HEK293 (cell line): Measurements from ENCODE around the gene SLC25A26.

ENCODE experiments used
- CTCF ChIA-PET: fragments of 350-600 bp; formaldehyde crosslinking; extraction: SDS; loops from one replicate; lab custom pipeline; 2021; ENCODE audit warnings: antibody characterized with exemption; lab: Yijun Ruan, JAX
- POLR2A ChIA-PET: fragments of 300-600 bp; formaldehyde crosslinking; extraction: SDS; loops from one replicate; lab custom pipeline; 2020; ENCODE audit warnings: antibody characterized with exemption, inconsistent platforms; lab: Yijun Ruan, JAX
- H3K27ac ChIP-seq: fragments of 200-500 bp; sonication (Bioruptor generic); 2 replicates; pipeline ENCODE4 v1.5.1; 2014; ENCODE audit warnings: low read depth, low read length, control low read depth, inconsistent platforms; ENCODE audit errors: extremely low read depth
- H3K36me3 ChIP-seq, 2 experiments: fragments of 200-500 bp in 1 of 2; sonication (Bioruptor generic) in 1 of 2; 1 replicate in 1 of 2; 2 replicates in 1 of 2; pipeline ENCODE4 v1.5.1; 2014 to 2017; ENCODE audit warnings: inconsistent platforms in 2 of 2, low read length in 2 of 2; ENCODE audit not compliant: control insufficient read depth in 2 of 2, insufficient read depth in 1 of 2
- H3K4me1 ChIP-seq: fragments of 200-500 bp; sonication (Bioruptor generic); 2 replicates; pipeline ENCODE4 v1.5.1; 2014; ENCODE audit warnings: mild to moderate bottlenecking, low read length, inconsistent platforms; ENCODE audit not compliant: control insufficient read depth, insufficient read depth
- H3K4me3 ChIP-seq: 2 replicates; pipeline ENCODE4 v1.5.1; 2011; ENCODE audit warnings: low read depth, mild to moderate bottlenecking, control low read depth, low read length, moderate library complexity
- H3K9me3 ChIP-seq: fragments of 200-500 bp; sonication (Bioruptor generic); 2 replicates; pipeline ENCODE4 v1.5.1; 2014; ENCODE audit warnings: low read depth, low read length, inconsistent platforms; ENCODE audit not compliant: control insufficient read depth, insufficient read depth
- BCL6B ChIP-seq: fragments of 450-650 bp; formaldehyde crosslinking; IDR thresholded peaks from 2 replicates; pipeline ENCODE4 v1.5.1; 2017; ENCODE audit warnings: missing biosample characterization, missing genetic modification characterization
- ELK4 ChIP-seq: IDR thresholded peaks from 2 replicates; pipeline ENCODE4 v1.6.1; 2011; ENCODE audit warnings: mild to moderate bottlenecking, low read depth, low read length, borderline replicate concordance
- GFI1B ChIP-seq: fragments of 450-650 bp; formaldehyde crosslinking; IDR thresholded peaks from 2 replicates; pipeline ENCODE4 v1.5.1; 2016; ENCODE audit warnings: missing biosample characterization, missing genetic modification characterization
- GLIS2 ChIP-seq: fragments of 450-650 bp; formaldehyde crosslinking; IDR thresholded peaks from 2 replicates; pipeline ENCODE4 v1.5.1; 2016; ENCODE audit warnings: missing biosample characterization, missing genetic modification characterization
- KLF16 ChIP-seq: fragments of 450-650 bp; formaldehyde crosslinking; IDR thresholded peaks from 2 replicates; pipeline ENCODE4 v1.5.1; 2017; ENCODE audit warnings: missing biosample characterization, missing genetic modification characterization
- KLF7 ChIP-seq: fragments of 450-650 bp; formaldehyde crosslinking; IDR thresholded peaks from 2 replicates; pipeline ENCODE4 v1.5.1; 2016; ENCODE audit warnings: missing biosample characterization, missing genetic modification characterization, borderline replicate concordance
- PATZ1 ChIP-seq: fragments of 450-650 bp; formaldehyde crosslinking; IDR thresholded peaks from 2 replicates; pipeline ENCODE4 v1.5.1; 2016; ENCODE audit warnings: missing biosample characterization, missing genetic modification characterization
- SP3 ChIP-seq: fragments of 450-650 bp; formaldehyde crosslinking; IDR thresholded peaks from 2 replicates; pipeline ENCODE4 v1.5.1; 2016; ENCODE audit warnings: missing biosample characterization, missing genetic modification characterization
- TCF7L2 ChIP-seq: IDR thresholded peaks from 2 replicates; pipeline ENCODE4 v1.6.1; 2011; ENCODE audit warnings: low read depth, mild to moderate bottlenecking, inconsistent platforms, low read length, moderate library complexity, borderline replicate concordance
- TRIM28 ChIP-seq: IDR thresholded peaks from 2 replicates; pipeline ENCODE4 v1.6.1; 2011; ENCODE audit warnings: low read length, control low read depth, borderline replicate concordance
- YY2 ChIP-seq: fragments of 450-650 bp; formaldehyde crosslinking; IDR thresholded peaks from 2 replicates; pipeline ENCODE4 v1.5.1; 2016; ENCODE audit warnings: missing biosample characterization, missing genetic modification characterization
- ZBTB11 ChIP-seq: fragments of 450-650 bp; formaldehyde crosslinking; conservative IDR thresholded peaks from 2 replicates; pipeline ENCODE4 v1.5.1; 2016; ENCODE audit warnings: low read depth, missing biosample characterization, missing genetic modification characterization
- ZBTB48 ChIP-seq: fragments of 450-650 bp; formaldehyde crosslinking; IDR thresholded peaks from 2 replicates; pipeline ENCODE4 v1.5.1; 2016; ENCODE audit warnings: missing biosample characterization, missing genetic modification characterization
- ZNF175 ChIP-seq: fragments of 450-650 bp; formaldehyde crosslinking; IDR thresholded peaks from 2 replicates; pipeline ENCODE4 v1.5.1; 2016; ENCODE audit warnings: missing biosample characterization, missing genetic modification characterization
- ZNF214 ChIP-seq: fragments of 450-650 bp; formaldehyde crosslinking; IDR thresholded peaks from 2 replicates; pipeline ENCODE4 v1.5.1; 2017; ENCODE audit warnings: missing biosample characterization, mild to moderate bottlenecking, missing genetic modification characterization, borderline replicate concordance
- ZNF292 ChIP-seq: fragments of 450-650 bp; formaldehyde crosslinking; IDR thresholded peaks from 2 replicates; pipeline ENCODE4 v1.5.1; 2016; ENCODE audit warnings: low read depth, missing biosample characterization, missing genetic modification characterization, borderline replicate concordance
- ZNF548 ChIP-seq: fragments of 450-650 bp; formaldehyde crosslinking; IDR thresholded peaks from 2 replicates; pipeline ENCODE4 v1.5.1; 2016; ENCODE audit warnings: missing biosample characterization, missing genetic modification characterization
- ZNF558 ChIP-seq: fragments of 450-650 bp; formaldehyde crosslinking; IDR thresholded peaks from 2 replicates; pipeline ENCODE4 v1.5.1; 2016; ENCODE audit warnings: missing biosample characterization, missing genetic modification characterization
- ZNF560 ChIP-seq: fragments of 450-650 bp; formaldehyde crosslinking; IDR thresholded peaks from 2 replicates; pipeline ENCODE4 v1.5.1; 2017; ENCODE audit warnings: missing biosample characterization, missing genetic modification characterization, borderline replicate concordance
- ZNF580 ChIP-seq: fragments of 450-650 bp; formaldehyde crosslinking; IDR thresholded peaks from 2 replicates; pipeline ENCODE4 v1.5.1; 2016; ENCODE audit warnings: missing biosample characterization, missing genetic modification characterization
- ZSCAN23 ChIP-seq: fragments of 450-650 bp; formaldehyde crosslinking; IDR thresholded peaks from 2 replicates; pipeline ENCODE4 v1.5.1; 2016; ENCODE audit warnings: missing biosample characterization, missing genetic modification characterization

SLC25A26 gene

GRCh38 chr3:66181764-66182163 lies 39.0 kb upstream of the SLC25A26 start:
- ChIA-PET CTCF (interaction anchor here (0.6 to 0.7 kb wide), 2 partner anchors 30 to 441 kb away, joined by 3 to 4 read pairs; no protein-coding TSS in a partner anchor), POLR2A (no interaction called here)
- no peaks in the 10 kb centered on the region for H3K36me3 ChIP-seq
- no peak overlapping the region for H3K4me3 ChIP-seq
- H3K9me3 ChIP-seq: no peaks in the 10 kb centered on the region
- no peaks in the 10 kb centered on the region for H3K4me1 ChIP-seq
- TF ChIP-seq ZBTB11 (tag by site-specific recombination) (no peak), ZNF214 (no peak), YY2 (tag by site-specific recombination) (no peak), TCF7L2 (no peak)
- no peak overlapping the region for H3K27ac ChIP-seq

- H3K4me1 ChIP-seq: no peaks in the 10 kb centered on the region
- no peaks in the 10 kb centered on the region for H3K36me3 ChIP-seq
- no peak overlapping the region for H3K27ac ChIP-seq
- ChIA-PET CTCF (interaction anchor here (0.6 kb wide), 1 partner anchor 442 kb away, joined by 4 read pairs; no protein-coding TSS in a partner anchor), POLR2A (no interaction called here)
- H3K4me3 ChIP-seq: no peak overlapping the region
- no peaks in the 10 kb centered on the region for H3K9me3 ChIP-seq
- TF ChIP-seq ZNF292 (tag by site-specific recombination): no peak
- no peak for TF ChIP-seq ZNF560 (tag by site-specific recombination)
- no peak for TF ChIP-seq ELK4
- no peak for TF ChIP-seq ZNF548
- no peak for TF ChIP-seq TRIM28
- TF ChIP-seq ZBTB48 (tag by site-specific recombination): no peak
- no peak for TF ChIP-seq ZSCAN23 (tag by site-specific recombination)
- TF ChIP-seq GFI1B (tag by site-specific recombination): no peak
- no peak for TF ChIP-seq SP3 (tag by site-specific recombination)
- TF ChIP-seq ZNF558 (tag by site-specific recombination): no peak
- no peak for TF ChIP-seq KLF7
- no peak for TF ChIP-seq KLF16 (tag by site-specific recombination)
- no peak for TF ChIP-seq BCL6B (tag by site-specific recombination)
- TF ChIP-seq ZNF175 (tag by site-specific recombination): no peak
- TF ChIP-seq PATZ1 (tag by site-specific recombination): no peak
- TF ChIP-seq GLIS2 (tag by site-specific recombination): no peak
- TF ChIP-seq ZNF580 (tag by site-specific recombination): no peak
These were observed 38.6 kb upstream of the SLC25A26 start for GRCh38 chr3:66182246-66182645.
